Keratinocyte (primary cell): ENCODE measurements around the gene ERBB4.

Experiments used
- CTCF ChIP-seq, 3 experiments: IDR thresholded peaks in 1 of 3; conservative IDR thresholded peaks in 1 of 3; optimal IDR thresholded peaks in 1 of 3; 2 replicates in 2 of 3; 3 replicates in 1 of 3; pipeline versions ENCODE3 to v1.5.1; 2011; ENCODE audit warnings: low read length in 3 of 3, mild to moderate bottlenecking in 3 of 3, moderate library complexity in 2 of 3, control low read depth in 1 of 3, inconsistent platforms in 1 of 3; ENCODE audit not compliant: insufficient read depth in 2 of 3; ENCODE audit errors: extremely low read depth in 1 of 3
- EZH2 ChIP-seq: IDR thresholded peaks from one replicate; pipeline ENCODE4 v1.6.1; 2012; ENCODE audit warnings: inconsistent platforms, mild to moderate bottlenecking, low read length, moderate library complexity

DNA sequence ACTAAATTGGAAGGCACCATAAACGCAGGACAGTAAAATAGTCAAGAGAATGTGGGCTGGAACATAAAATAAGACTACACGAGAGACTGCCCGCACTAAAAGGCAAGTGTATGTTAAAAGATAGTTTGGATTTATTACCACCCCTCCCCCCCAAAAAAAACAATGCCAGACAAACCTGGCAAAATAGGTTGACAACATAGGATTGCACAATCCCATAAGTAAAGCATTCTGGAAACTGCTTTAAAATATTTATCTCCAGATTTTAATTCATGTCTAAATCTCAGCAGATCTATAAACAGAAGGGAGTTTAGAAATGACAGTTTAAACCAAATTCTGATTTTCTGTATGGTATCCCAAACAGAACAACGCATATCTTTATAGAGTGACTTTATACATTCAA lies 455.1 kb downstream of the ERBB4 start:
- TF ChIP-seq CTCF (optimal IDR thresholded peaks at IDR 0.05 in 1 of 3, IDR thresholded peaks at IDR 0.05 in 1 of 3, conservative IDR thresholded peaks at IDR 0.05 in 1 of 3; ENCODE audit: extremely low read depth in 1 of 3, insufficient read depth in 2 of 3, low read length in 3 of 3) (no peak), EZH2 (no peak)
